Measurements from ENCODE around the gene DENND4C.
"Not testable (repeated sequence)": the region's sequence is repeated elsewhere in the genome, so short reads cannot be mapped to it uniquely, and the experiment has no call there.

DENND4C gene

GRCh38 chr9:19230355-19231125 is at the start of gene DENND4C:
TSS of gene DENND4C (plus strand) at chr9:19230693. CDS start at chr9:19276175, 45,482 bp downstream.
- DNase-seq, result peak; percentile 85

- DNase-seq, result no peak
Measured at GRCh38 chr9:19180991-19181390, 49.5 kb upstream of the DENND4C start.

- DNase-seq, result no peak
Measured at GRCh38 chr9:19181561-19181960, 48.9 kb upstream of the DENND4C start.

- peak; percentile 86 for DNase-seq
Measured at GRCh38 chr9:19184144-19184917, 46.2 kb upstream of the DENND4C start.

- no peak for DNase-seq
Measured at GRCh38 chr9:19185191-19185590, 45.3 kb upstream of the DENND4C start.

- no peak for DNase-seq
Measured at GRCh38 chr9:19186232-19186631, 44.3 kb upstream of the DENND4C start.

- DNase-seq, result no peak
Measured at GRCh38 chr9:19188771-19189170, 41.7 kb upstream of the DENND4C start.

- no peak for DNase-seq
Measured at GRCh38 chr9:19192202-19193028, 38.1 kb upstream of the DENND4C start.

- no peak for DNase-seq
Measured at GRCh38 chr9:19193029-19193324, 37.5 kb upstream of the DENND4C start.

GRCh38 chr9:19193358-19193973 is 37.0 kb upstream of the DENND4C start:
- DNase-seq, result not testable (repeated sequence)

- no peak for DNase-seq
Measured at GRCh38 chr9:19198406-19198805, 32.1 kb upstream of the DENND4C start.

GRCh38 chr9:19199012-19199411 is 31.5 kb upstream of the DENND4C start:
- DNase-seq, result no peak

GRCh38 chr9:19200229-19200628 is 30.3 kb upstream of the DENND4C start:
- DNase-seq, result no peak

- no peak for DNase-seq
Measured at GRCh38 chr9:19201899-19202891, 28.3 kb upstream of the DENND4C start.

- DNase-seq, result no peak
Measured at GRCh38 chr9:19203058-19203457, 27.4 kb upstream of the DENND4C start.

GRCh38 chr9:19208653-19209052 is 21.8 kb upstream of the DENND4C start:
- DNase-seq, result no peak

- no peak for DNase-seq
Measured at GRCh38 chr9:19209188-19209587, 21.3 kb upstream of the DENND4C start.

GRCh38 chr9:19213823-19214222 is 16.7 kb upstream of the DENND4C start:
- no peak for DNase-seq

GRCh38 chr9:19216466-19216865 is 14.0 kb upstream of the DENND4C start:
- no peak for DNase-seq

- DNase-seq, result no peak
Measured at GRCh38 chr9:19221326-19221725, 9.2 kb upstream of the DENND4C start.

- DNase-seq, result no peak
Measured at GRCh38 chr9:19223724-19224123, 6.8 kb upstream of the DENND4C start.

GRCh38 chr9:19224563-19224962 is 5.9 kb upstream of the DENND4C start:
- DNase-seq, result no peak

Measured in CD4-positive, alpha-beta T cell treated with Interleukin-6 for 4 hours (primary cell).